SU-DHL-6 (cell line): Measurements from ENCODE around the gene PARVB.

Source experiments
- CTCF ChIP-seq: fragments of 200-600 bp; sonication (generic); IDR thresholded peaks from one replicate; pipeline ENCODE4 v1.5.1; 2017; ENCODE audit warnings: antibody characterized with exemption, mild to moderate bottlenecking, low read length, moderate library complexity; ENCODE audit not compliant: insufficient read depth, poor library complexity, severe bottlenecking
- EZH2phosphoT487 ChIP-seq: fragments of 200-600 bp; sonication (generic), shearing (Covaris generic); conservative IDR thresholded peaks from 2 replicates; pipeline ENCODE4 v1.6.1; 2018; ENCODE audit warnings: mild to moderate bottlenecking, antibody characterized with exemption, low read length, moderate library complexity, mixed read lengths

GRCh38 chr22:44199866-44200265 lies 175.8 kb downstream of the PARVB start:
- TF ChIP-seq CTCF (no peak), EZH2phosphoT487 (no peak)
